ENCODE results near the gene CYTH2. TPM values are rescaled to one million over a fixed set of nuclear protein-coding genes. Genes with fewer than 3 reads are reported as not detected.

CYTH2 gene
- total RNA-seq, 2 donors from 2014 or later: 50.6 to 79.4 TPM

DNA sequence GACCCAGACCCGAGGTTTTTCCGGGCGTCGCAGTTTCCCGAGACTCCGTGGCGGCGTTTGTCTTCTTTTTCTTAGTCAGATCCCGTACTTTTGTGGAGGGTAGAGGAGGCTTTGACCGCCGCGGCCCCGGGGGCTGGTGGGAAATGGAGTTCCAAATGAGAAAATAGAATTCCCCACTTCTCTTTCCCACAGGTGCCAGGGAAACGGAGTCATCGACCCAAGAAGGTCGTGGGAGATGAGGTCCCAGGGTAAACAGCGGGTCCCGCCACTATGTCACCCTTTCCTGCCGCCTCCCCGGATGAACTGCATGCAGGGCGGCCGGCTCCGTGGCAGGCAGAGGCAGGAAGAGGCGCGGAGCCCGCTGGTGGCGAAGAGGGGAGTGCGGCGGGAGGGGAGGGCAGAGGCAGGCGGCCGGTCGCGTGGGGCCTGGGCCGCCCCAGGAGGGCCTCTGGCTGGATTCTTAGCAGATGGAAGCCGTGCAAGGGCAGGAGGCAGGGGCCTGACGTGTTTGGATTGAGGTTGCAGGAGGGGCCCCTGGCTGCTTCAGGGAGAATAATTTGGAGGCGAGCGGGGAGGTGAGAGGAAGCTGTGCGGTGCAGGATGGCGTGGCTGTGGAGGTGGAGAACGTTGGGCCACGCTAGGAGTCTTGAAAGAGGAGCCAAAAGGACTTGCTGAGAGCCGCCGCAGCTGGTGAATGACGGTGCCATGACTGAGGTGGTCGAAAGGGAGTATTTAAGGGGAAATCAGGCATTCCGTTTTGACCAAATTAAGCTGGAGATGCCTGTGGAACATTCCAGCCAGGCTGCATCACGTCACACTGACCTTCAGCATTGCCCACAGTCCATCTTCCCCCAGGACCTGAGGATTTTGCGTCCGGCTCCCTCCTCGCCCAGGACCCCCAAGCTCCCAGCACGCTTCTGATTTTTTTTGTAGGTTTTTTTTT, 11.7 kb downstream of the CYTH2 start:
- peaks cover 5 to 15% of the 10 kb centered on the region in 2 donors for H3K4me1 ChIP-seq (ENCODE audit: control insufficient read depth in 1 of 2, low read depth in 2 of 2)
- H3K9me3 ChIP-seq: no peaks in the 10 kb centered on the region
- TF ChIP-seq, protein P1, sequence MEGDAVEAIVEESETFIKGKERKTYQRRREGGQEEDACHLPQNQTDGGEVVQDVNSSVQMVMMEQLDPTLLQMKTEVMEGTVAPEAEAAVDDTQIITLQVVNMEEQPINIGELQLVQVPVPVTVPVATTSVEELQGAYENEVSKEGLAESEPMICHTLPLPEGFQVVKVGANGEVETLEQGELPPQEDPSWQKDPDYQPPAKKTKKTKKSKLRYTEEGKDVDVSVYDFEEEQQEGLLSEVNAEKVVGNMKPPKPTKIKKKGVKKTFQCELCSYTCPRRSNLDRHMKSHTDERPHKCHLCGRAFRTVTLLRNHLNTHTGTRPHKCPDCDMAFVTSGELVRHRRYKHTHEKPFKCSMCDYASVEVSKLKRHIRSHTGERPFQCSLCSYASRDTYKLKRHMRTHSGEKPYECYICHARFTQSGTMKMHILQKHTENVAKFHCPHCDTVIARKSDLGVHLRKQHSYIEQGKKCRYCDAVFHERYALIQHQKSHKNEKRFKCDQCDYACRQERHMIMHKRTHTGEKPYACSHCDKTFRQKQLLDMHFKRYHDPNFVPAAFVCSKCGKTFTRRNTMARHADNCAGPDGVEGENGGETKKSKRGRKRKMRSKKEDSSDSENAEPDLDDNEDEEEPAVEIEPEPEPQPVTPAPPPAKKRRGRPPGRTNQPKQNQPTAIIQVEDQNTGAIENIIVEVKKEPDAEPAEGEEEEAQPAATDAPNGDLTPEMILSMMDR (IDR thresholded peaks at IDR 0.05): no peak
- peak; percentile 5 for ATAC-seq (ENCODE audit: insufficient number of reproducible peaks, low FRiP score, low read depth)
- no peaks in the 10 kb centered on the region for H3K27me3 ChIP-seq (replicated peaks; ENCODE audit: insufficient read depth)
- H3K36me3 ChIP-seq: peaks cover 25% of the 10 kb centered on the region
- peak overlapping the region; percentile 89 for H3K4me3 ChIP-seq
- H3K27ac ChIP-seq: peak overlapping the region; percentile 91 to 95
- no peak for DNase-seq (ENCODE audit: low spot score)

DNA sequence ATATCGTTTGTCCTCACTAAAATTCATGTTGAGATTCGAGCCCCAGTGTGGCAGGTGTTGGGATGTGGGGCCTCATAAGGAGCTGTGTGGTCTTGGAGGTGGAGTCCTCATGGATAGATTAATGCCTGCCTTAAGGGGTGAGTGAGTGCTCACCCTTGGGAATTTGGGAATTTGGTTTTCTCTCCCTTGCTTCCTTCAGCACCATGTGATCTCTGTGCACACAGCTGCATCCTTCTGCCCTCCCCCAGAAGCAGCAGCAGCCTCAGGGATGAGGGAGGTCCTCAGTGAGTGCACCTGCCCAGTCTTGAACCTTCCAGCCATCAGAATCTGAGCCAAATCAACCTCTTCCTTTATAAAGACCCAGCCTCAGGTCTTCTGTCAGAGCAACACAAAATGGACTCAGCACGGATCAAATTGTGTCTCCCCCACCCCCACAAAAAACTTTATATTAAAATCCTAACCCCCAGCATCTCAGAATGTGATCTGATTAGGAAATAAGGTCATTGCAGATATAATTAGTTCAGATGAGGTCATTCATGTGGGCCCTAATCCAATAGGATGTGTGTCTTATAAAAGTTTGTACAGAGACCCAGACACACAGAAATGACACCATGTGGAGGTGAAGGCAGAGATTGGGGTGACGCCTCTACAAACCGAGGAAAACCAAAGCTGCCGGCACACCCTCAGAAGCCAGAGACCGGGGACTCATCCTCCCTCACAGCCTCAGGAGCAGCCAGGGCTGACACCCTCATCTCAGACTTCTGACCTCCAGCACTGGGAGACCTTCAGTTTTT, 12.9 kb downstream of the CYTH2 start:
- Histone ChIP-seq H3K9me3 (no peaks in the 10 kb centered on the region), H3K4me3 (no peak overlapping the region), H3K27ac (no peak overlapping the region), H3K4me1 (ENCODE audit: control insufficient read depth in 1 of 2, low read depth in 2 of 2) (peaks cover 5 to 15% of the 10 kb centered on the region in 2 donors), H3K27me3 (replicated peaks; ENCODE audit: insufficient read depth) (no peaks in the 10 kb centered on the region), H3K36me3 (peaks cover 13% of the 10 kb centered on the region)
- ATAC-seq (ENCODE audit: insufficient number of reproducible peaks, low FRiP score, low read depth) (no peak), DNase-seq (ENCODE audit: low spot score) (no peak)
- TF ChIP-seq, protein P1 (IDR thresholded peaks at IDR 0.05): no peak

DNA sequence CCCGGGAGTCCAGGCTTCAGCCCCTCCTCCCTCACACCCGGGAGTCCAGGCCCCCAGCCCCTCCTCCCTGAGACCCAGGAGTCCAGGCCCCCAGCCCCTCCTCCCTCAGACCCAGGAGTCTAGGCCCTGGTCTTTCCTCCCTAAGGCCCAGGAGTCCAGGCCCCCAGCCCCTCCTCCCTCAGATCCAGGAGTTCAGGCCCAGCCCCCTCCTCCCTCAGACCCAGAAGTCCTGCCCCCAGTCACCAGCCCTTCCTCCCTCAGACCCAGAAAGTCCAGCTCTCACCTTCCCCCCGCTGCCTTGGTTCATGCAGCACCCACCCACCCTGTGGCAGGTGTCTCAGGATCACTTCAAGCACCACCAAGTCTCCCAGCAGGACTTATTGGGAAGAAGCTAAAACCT, 14.1 kb downstream of the CYTH2 start:
- ATAC-seq (ENCODE audit: insufficient number of reproducible peaks, low FRiP score, low read depth): no peak
- DNase-seq (ENCODE audit: low spot score): no peak
- Histone ChIP-seq H3K9me3 (no peaks in the 10 kb centered on the region), H3K36me3 (peaks cover 2% of the 10 kb centered on the region), H3K4me1 (ENCODE audit: control insufficient read depth in 1 of 2, low read depth in 2 of 2) (peaks cover 5 to 26% of the 10 kb centered on the region in 2 donors), H3K4me3 (no peak overlapping the region), H3K27ac (no peak overlapping the region), H3K27me3 (replicated peaks; ENCODE audit: insufficient read depth) (no peaks in the 10 kb centered on the region)
- TF ChIP-seq, protein P1 (IDR thresholded peaks at IDR 0.05): no peak

DNA sequence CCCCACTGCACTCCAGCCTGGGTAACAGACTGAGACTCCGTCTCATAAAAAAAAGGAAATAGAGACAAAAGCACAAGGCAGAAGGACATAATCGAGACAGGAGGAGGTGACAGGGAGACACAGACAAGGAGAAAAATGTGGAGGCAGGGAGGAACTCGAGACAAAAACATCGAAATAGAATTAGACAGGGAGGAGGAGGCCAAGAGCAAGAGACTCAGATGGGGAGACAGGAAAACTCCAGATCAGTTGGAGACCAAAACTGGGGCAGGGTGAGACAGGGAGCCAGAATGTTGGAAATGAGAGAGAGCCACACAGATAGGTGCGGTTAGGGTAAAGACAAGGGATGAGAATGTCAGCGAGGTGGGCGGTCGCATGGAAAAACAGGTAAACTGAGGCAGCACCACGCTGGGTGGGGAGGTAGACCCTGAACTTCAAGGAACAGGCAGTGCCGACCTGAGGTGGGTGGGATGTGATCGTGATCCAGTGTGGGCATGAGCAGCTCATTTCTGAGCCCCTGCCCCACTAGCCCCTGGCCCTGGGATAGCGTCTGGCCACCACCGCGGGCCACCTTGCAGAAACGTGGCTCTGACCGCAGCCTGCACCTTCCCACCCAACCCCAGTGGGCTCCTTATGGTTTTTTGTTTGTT, 15.2 kb downstream of the CYTH2 start:
- no peaks in the 10 kb centered on the region for H3K9me3 ChIP-seq
- H3K4me3 ChIP-seq: no peak overlapping the region
- H3K27ac ChIP-seq: no peak overlapping the region
- ATAC-seq (ENCODE audit: insufficient number of reproducible peaks, low FRiP score, low read depth): no peak
- H3K36me3 ChIP-seq: no peaks in the 10 kb centered on the region
- H3K4me1 ChIP-seq (ENCODE audit: control insufficient read depth in 1 of 2, low read depth in 2 of 2): peaks cover 5 to 30% of the 10 kb centered on the region in 2 donors
- no peak for DNase-seq (ENCODE audit: low spot score)
- TF ChIP-seq, protein P1 (IDR thresholded peaks at IDR 0.05): no peak
- H3K27me3 ChIP-seq (replicated peaks; ENCODE audit: insufficient read depth): no peaks in the 10 kb centered on the region

All from thoracic aorta (tissue), 2 donors.